Liver (tissue), 9 donors: ENCODE results near the gene ZNF792. TPM values are rescaled to one million over a fixed set of nuclear protein-coding genes. Genes with fewer than 3 reads are reported as not detected.

Experiments
- DNase-seq: peaks from one replicate; pipeline ENCODE4 v3.0.0-alpha.2; 2017; ENCODE audit warnings: low spot score
- H3K27ac ChIP-seq, 2 donors: one replicate each; pipeline ENCODE4 v1.7.0; 2013; ENCODE audit warnings: inconsistent platforms in 2 of 2, low read length in 2 of 2, control low read depth in 1 of 2, low read depth in 1 of 2, mild to moderate bottlenecking in 1 of 2
- H3K27me3 ChIP-seq, 4 donors: one replicate each; pipeline versions ENCODE4 v1.6.1 to v1.7.0; 2013; ENCODE audit warnings: low read length in 3 of 4, inconsistent platforms in 1 of 4, mild to moderate bottlenecking in 1 of 4, moderate library complexity in 1 of 4; ENCODE audit not compliant: control insufficient read depth in 4 of 4, insufficient read depth in 4 of 4
- H3K36me3 ChIP-seq, 4 donors: one replicate each; pipeline versions ENCODE4 v1.6.1 to v1.7.0; 2013; ENCODE audit warnings: low read length in 3 of 4, mild to moderate bottlenecking in 3 of 4, low read depth in 1 of 4, moderate library complexity in 1 of 4; ENCODE audit not compliant: control insufficient read depth in 4 of 4, insufficient read depth in 3 of 4
- H3K4me1 ChIP-seq, 4 donors: one replicate each; pipeline versions ENCODE4 v1.6.1 to v1.7.0; 2013; ENCODE audit warnings: low read length in 3 of 4, mild to moderate bottlenecking in 3 of 4, moderate library complexity in 1 of 4; ENCODE audit not compliant: control insufficient read depth in 4 of 4, insufficient read depth in 4 of 4
- H3K4me3 ChIP-seq, 3 donors: one replicate each; pipeline versions ENCODE4 v1.6.1 to v1.7.0; 2013; ENCODE audit warnings: low read length in 3 of 3, control low read depth in 1 of 3, low read depth in 1 of 3, mild to moderate bottlenecking in 1 of 3
- H3K9ac ChIP-seq, 2 donors: one replicate each; pipeline ENCODE4 v1.7.0; 2013; ENCODE audit warnings: low read length in 2 of 2, mild to moderate bottlenecking in 2 of 2, moderate library complexity in 2 of 2, control low read depth in 1 of 2, low read depth in 1 of 2
- H3K9me3 ChIP-seq, 4 donors: one replicate each; pipeline versions ENCODE4 v1.6.1 to v1.7.0; 2013; ENCODE audit warnings: low read length in 3 of 4; ENCODE audit not compliant: control insufficient read depth in 4 of 4
- CTCF ChIP-seq: fragments of 150-350 bp; IDR thresholded peaks from 2 replicates; pipeline ENCODE4 v1.5.1; 2017; ENCODE audit warnings: improper control_type of control experiment, low read depth, low read length; ENCODE audit not compliant: missing input control
- EGR1 ChIP-seq, 2 donors: IDR thresholded peaks; 2 replicates each; pipeline ENCODE4 v1.6.1; 2016 to 2018; ENCODE audit warnings: antibody characterized with exemption in 2 of 2, low read depth in 2 of 2
- FOXA1 ChIP-seq: IDR thresholded peaks from 2 replicates; pipeline ENCODE4 v1.6.1; 2016; ENCODE audit warnings: antibody characterized with exemption
- FOXA2 ChIP-seq: IDR thresholded peaks from 2 replicates; pipeline ENCODE4 v1.6.1; 2016; ENCODE audit warnings: antibody characterized with exemption
- GABPA ChIP-seq, 2 donors: IDR thresholded peaks in 1 of 2; conservative IDR thresholded peaks in 1 of 2; 2 replicates each; pipeline ENCODE4 v1.6.1; 2016; ENCODE audit warnings: antibody characterized with exemption in 2 of 2, mild to moderate bottlenecking in 1 of 2, moderate library complexity in 1 of 2
- HNF4A ChIP-seq, 2 donors: conservative IDR thresholded peaks; 2 replicates each; pipeline ENCODE4 v1.6.1; 2016; ENCODE audit warnings: antibody characterized with exemption in 2 of 2, mild to moderate bottlenecking in 2 of 2
- MAX ChIP-seq: IDR thresholded peaks from 2 replicates; pipeline ENCODE4 v1.6.1; 2016; ENCODE audit warnings: antibody characterized with exemption
- NR2F2 ChIP-seq: IDR thresholded peaks from 2 replicates; pipeline ENCODE4 v1.6.1; 2016; ENCODE audit warnings: antibody characterized with exemption
- RAD21 ChIP-seq, 2 donors: IDR thresholded peaks; 2 replicates each; pipeline ENCODE4 v1.6.1; 2016; ENCODE audit warnings: antibody characterized with exemption in 2 of 2, mild to moderate bottlenecking in 2 of 2
- REST ChIP-seq: IDR thresholded peaks from 2 replicates; pipeline ENCODE4 v1.6.1; 2016; ENCODE audit warnings: antibody characterized with exemption, mild to moderate bottlenecking
- RXRA ChIP-seq, 2 donors: IDR thresholded peaks; 2 replicates each; pipeline ENCODE4 v1.6.1; 2017 to 2018; ENCODE audit warnings: antibody characterized with exemption in 2 of 2, mild to moderate bottlenecking in 1 of 2
- SP1 ChIP-seq: IDR thresholded peaks from 2 replicates; pipeline ENCODE4 v1.6.1; 2018; ENCODE audit warnings: antibody characterized with exemption, mild to moderate bottlenecking
- TAF1 ChIP-seq: conservative IDR thresholded peaks from 2 replicates; pipeline ENCODE4 v1.6.1; 2016; ENCODE audit warnings: antibody characterized with exemption, mild to moderate bottlenecking
- YY1 ChIP-seq: IDR thresholded peaks from 2 replicates; pipeline ENCODE4 v1.6.1; 2016; ENCODE audit warnings: antibody characterized with exemption, mild to moderate bottlenecking
- ZBTB33 ChIP-seq: IDR thresholded peaks from 2 replicates; pipeline ENCODE4 v1.6.1; 2016; ENCODE audit warnings: antibody characterized with exemption
- WGBS: extraction: QIAGEN DNeasy Blood & Tissue Kit; methylation state at CpG from one replicate; pipeline ENCODE4 v1.1.7; 2013; 5-methylcytosine and 5-hydroxymethylcytosine counted together
- polyA plus RNA-seq, 2 donors: library from polyadenylated mRNA; stranded (reverse) in 1 of 2; unstranded in 1 of 2; fragments of 200-250 nt in 1 of 2; fragments of >200 nt in 1 of 2; fragmentation: Nextera tagmentation in 1 of 2; extraction: Ambion mirVana in 1 of 2; gene quantifications; one replicate each; pipeline versions ENCODE4 v1.2.1 to v1.2.3, GENCODE V29; 2013 to 2015
- total RNA-seq, 2 donors: library from RNA; depleted of rRNA; stranded (reverse); fragments of >200 nt; gene quantifications; one replicate each; pipeline ENCODE4 v1.2.3, GENCODE V29; 2014
- donor health status: healthy.
- donor health status: healthy.
- donor health status: healthy.
- donor health status: healthy.
- donor health status: healthy.

ZNF792 gene
- total and polyA plus RNA-seq, 4 donors, result 0.65 to 4.9 (median 3.1) TPM

GRCh38 chr19:35011737-35012682 is 48.0 kb upstream of the ZNF792 start:
- H3K9ac ChIP-seq, result no peak overlapping the region
- peak overlapping the region; percentile 32 to 35 for H3K27ac ChIP-seq
- no peaks in the 10 kb centered on the region for H3K27me3 ChIP-seq
- DNase-seq, result no peak
- no peak for TF ChIP-seq NR2F2
- no peak for TF ChIP-seq ZBTB33
- no peak for TF ChIP-seq RXRA (IDR thresholded peaks at IDR 0.05)
- TF ChIP-seq SP1, result no peak
- TF ChIP-seq YY1, result no peak
- 89% methylated on average over 18 of the region's 18 CpGs for WGBS
- peaks cover 0 to 10% (median 6%) of the 10 kb centered on the region in 4 donors for H3K36me3 ChIP-seq
- peaks cover 0 to 14% (median 7%) of the 10 kb centered on the region in 4 donors for H3K4me1 ChIP-seq
- no peaks in the 10 kb centered on the region for H3K9me3 ChIP-seq
- H3K4me3 ChIP-seq, result no peak overlapping the region

GRCh38 chr19:35011091-35011689 is 47.2 kb upstream of the ZNF792 start:
- no peak for DNase-seq
- Histone ChIP-seq H3K9ac (no peak overlapping the region), H3K36me3 (peaks cover 0 to 10% (median 6%) of the 10 kb centered on the region in 4 donors), H3K4me3 (no peak overlapping the region), H3K9me3 (no peaks in the 10 kb centered on the region), H3K4me1 (peaks cover 3 to 19% (median 11%) of the 10 kb centered on the region in 4 donors), H3K27me3 (no peaks in the 10 kb centered on the region), H3K27ac (peak overlapping the region; percentile 32 to 35)
- 82% methylated on average over 13 of the region's 13 CpGs for WGBS
- TF ChIP-seq TAF1 (no peak), CTCF (no peak), RAD21 (IDR thresholded peaks at IDR 0.05) (no peak), HNF4A (conservative IDR thresholded peaks at IDR 0.05) (no peak), GABPA (IDR thresholded peaks at IDR 0.05 in 1 of 2, conservative IDR thresholded peaks at IDR 0.05 in 1 of 2) (no peak), ZBTB33 (no peak), SP1 (no peak), FOXA1 (no peak), MAX (no peak), REST (no peak), FOXA2 (no peak), EGR1 (IDR thresholded peaks at IDR 0.05; ENCODE audit: low read depth in 2 of 2) (no peak)
